MG63 (cell line): ENCODE measurements around the gene ERICH6B. TPM values are rescaled to one million over a fixed set of nuclear protein-coding genes. Genes with fewer than 3 reads are reported as not detected.

Source experiments
- DNase-seq: peaks from one replicate; pipeline ENCODE4 v3.0.0-alpha.2; 2020
- H3K27me3 ChIP-seq: fragments of 250-450 bp; sonication (Bioruptor Pico); 2 replicates; pipeline ENCODE4 v1.5.1; 2020; ENCODE audit warnings: mild to moderate bottlenecking, moderate library complexity
- H3K36me3 ChIP-seq: fragments of 250-450 bp; sonication (Bioruptor Pico); 2 replicates; pipeline ENCODE4 v1.5.1; 2020; ENCODE audit warnings: mild to moderate bottlenecking, moderate library complexity
- H3K4me3 ChIP-seq: fragments of 250-450 bp; sonication (Bioruptor Pico); 2 replicates; pipeline ENCODE4 v1.5.1; 2020; ENCODE audit warnings: mild to moderate bottlenecking, moderate library complexity
- H3K9me3 ChIP-seq: fragments of 250-450 bp; sonication (Bioruptor Pico); 2 replicates; pipeline ENCODE4 v1.5.1; 2020; ENCODE audit warnings: mild to moderate bottlenecking, moderate library complexity
- total RNA-seq: library from RNA; depleted of rRNA; stranded (reverse); fragments of >200 nt; shearing (Covaris generic); gene quantifications from 2 replicates; pipeline ENCODE4 v1.2.3, GENCODE V29; 2014; ENCODE audit warnings: low replicate concordance

ERICH6B gene
- total RNA-seq, 1 experiment from 2014 or later: not detected

DNA sequence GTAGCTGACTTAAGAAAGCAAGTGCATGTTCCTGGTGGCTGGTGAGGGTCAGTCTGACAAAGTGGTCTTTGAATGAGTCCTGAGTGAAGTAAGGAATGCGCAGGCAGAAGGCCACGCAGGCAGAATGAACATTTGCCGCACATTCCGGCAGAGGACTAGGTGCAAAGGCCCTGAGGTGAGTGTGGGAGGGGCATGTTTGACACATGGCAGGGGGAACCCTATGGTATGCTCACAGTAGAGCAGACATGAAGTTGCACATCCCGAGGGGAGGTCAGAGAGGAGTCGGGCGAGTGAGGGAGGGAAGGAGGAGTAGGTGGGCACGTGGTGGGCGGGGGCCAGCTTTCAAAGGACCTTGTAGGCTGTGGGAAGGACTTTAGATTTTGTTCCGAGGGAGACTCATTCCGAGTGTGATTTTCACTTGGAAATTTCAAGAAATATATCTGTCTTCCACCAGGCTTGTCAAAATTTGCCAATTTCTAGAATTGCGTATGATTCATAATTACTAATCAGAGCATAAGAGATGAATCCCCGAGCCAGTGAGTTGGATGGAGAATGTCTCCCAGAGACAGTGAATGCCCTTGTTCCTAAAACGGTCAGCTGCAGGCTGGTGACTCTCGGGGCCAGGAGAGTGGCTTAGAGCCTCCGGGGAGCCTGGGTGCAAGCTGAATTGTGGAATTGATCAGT lies 40.3 kb downstream of the ERICH6B start:
- no peak overlapping the region for H3K4me3 ChIP-seq
- DNase-seq: peak; percentile 12
- H3K36me3 ChIP-seq: no peaks in the 10 kb centered on the region
- H3K9me3 ChIP-seq: no peaks in the 10 kb centered on the region
- peaks cover 5% of the 10 kb centered on the region; the same call in 1 of the 2 replicates for H3K27me3 ChIP-seq

GRCh38 chr13:45565331-45565730 lies 50.2 kb downstream of the ERICH6B start:
- no peak overlapping the region for H3K4me3 ChIP-seq
- H3K36me3 ChIP-seq: no peaks in the 10 kb centered on the region
- no peak for DNase-seq
- no peaks in the 10 kb centered on the region; the same call in 1 of the 2 replicates for H3K27me3 ChIP-seq
- no peaks in the 10 kb centered on the region for H3K9me3 ChIP-seq

GRCh38 chr13:45564133-45564776 lies 51.3 kb downstream of the ERICH6B start:
- Histone ChIP-seq H3K27me3 (peaks cover 6% of the 10 kb centered on the region), H3K9me3 (no peaks in the 10 kb centered on the region), H3K4me3 (no peak overlapping the region), H3K36me3 (no peaks in the 10 kb centered on the region)
- DNase-seq: peak; percentile 46

- Histone ChIP-seq H3K9me3 (no peaks in the 10 kb centered on the region), H3K36me3 (no peaks in the 10 kb centered on the region), H3K27me3 (peaks cover 4% of the 10 kb centered on the region), H3K4me3 (no peak overlapping the region)
- no peak for DNase-seq
Measured at GRCh38 chr13:45554604-45555109, 60.9 kb downstream of the ERICH6B start.

GRCh38 chr13:45548281-45548680 lies 67.3 kb downstream of the ERICH6B start:
- Histone ChIP-seq H3K9me3 (no peaks in the 10 kb centered on the region), H3K27me3 (no peaks in the 10 kb centered on the region; the same call in 1 of the 2 replicates)

GRCh38 chr13:45546410-45546765 lies 69.2 kb downstream of the ERICH6B start:
- no peak for DNase-seq
- H3K27me3 ChIP-seq: no peaks in the 10 kb centered on the region; the same call in 1 of the 2 replicates
- no peaks in the 10 kb centered on the region for H3K9me3 ChIP-seq
- no peak overlapping the region for H3K4me3 ChIP-seq
- no peaks in the 10 kb centered on the region for H3K36me3 ChIP-seq

More at GRCh38 chr13:45548281-45548680, 67.3 kb downstream of the ERICH6B start:
- DNase-seq: no peak
- Histone ChIP-seq H3K4me3 (no peak overlapping the region), H3K36me3 (no peaks in the 10 kb centered on the region)

DNA sequence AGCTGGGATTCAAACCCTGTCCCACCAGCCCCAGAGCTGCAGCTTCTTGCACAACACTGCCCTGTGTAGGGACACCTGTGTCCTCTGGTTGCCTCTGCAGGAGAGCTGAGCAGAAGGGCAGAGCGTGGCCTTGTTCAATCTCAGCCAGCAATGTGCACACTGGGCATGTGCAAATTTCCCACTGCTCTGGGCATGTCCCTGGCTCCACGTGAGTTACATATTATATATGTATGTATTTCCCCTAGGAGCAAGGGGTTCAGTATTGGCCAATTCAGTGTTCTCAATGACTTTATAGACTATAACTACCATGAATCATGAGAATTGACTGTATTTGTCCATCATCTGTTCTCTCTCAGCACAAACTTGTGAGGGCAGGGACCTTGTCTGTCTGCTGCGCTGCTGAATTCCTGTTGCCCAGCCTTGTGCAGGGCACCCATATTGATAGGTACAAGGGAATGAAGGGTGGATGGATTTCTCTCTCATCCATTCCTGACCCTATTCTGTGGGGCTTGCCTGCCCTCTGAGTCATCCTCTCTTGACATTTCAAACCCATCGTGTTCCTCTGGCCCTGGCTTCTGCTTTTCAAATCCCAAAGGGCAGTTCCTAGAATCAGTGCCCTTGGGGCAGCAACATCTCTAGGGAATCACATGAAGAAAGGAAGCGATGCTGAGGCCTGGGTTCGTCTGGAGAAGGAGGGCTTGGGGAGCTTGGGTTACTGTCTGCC lies 69.7 kb downstream of the ERICH6B start:
- Histone ChIP-seq H3K9me3 (no peaks in the 10 kb centered on the region), H3K4me3 (no peak overlapping the region), H3K27me3 (no peaks in the 10 kb centered on the region), H3K36me3 (no peaks in the 10 kb centered on the region)
- no peak for DNase-seq

DNA sequence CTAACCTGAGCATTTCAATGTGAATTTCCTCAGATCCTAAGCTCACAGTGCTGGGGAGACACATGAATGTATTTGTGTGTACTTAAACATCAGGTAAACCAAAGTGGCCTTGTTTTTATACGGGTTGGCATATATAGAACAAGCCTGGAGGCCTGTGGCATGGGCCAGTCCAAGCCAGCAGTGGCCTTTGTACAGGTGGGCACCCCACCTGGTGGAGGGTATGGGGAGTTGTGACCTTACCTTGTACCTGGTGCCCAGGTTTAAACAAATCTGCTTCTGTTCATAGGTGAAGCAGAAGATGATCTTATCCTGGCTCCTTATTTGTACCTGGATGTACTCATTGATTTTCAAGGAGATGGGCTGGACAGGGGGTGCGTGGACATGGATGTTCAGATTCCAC lies 71.0 kb downstream of the ERICH6B start:
- no peak for DNase-seq
- H3K4me3 ChIP-seq: no peak overlapping the region
- no peaks in the 10 kb centered on the region for H3K36me3 ChIP-seq
- no peaks in the 10 kb centered on the region for H3K9me3 ChIP-seq
- no peaks in the 10 kb centered on the region for H3K27me3 ChIP-seq

GRCh38 chr13:45542878-45543277 lies 72.7 kb downstream of the ERICH6B start:
- no peaks in the 10 kb centered on the region for H3K9me3 ChIP-seq
- no peaks in the 10 kb centered on the region for H3K36me3 ChIP-seq
- H3K27me3 ChIP-seq: no peaks in the 10 kb centered on the region
- no peak for DNase-seq
- H3K4me3 ChIP-seq: no peak overlapping the region

- Histone ChIP-seq H3K27me3 (no peaks in the 10 kb centered on the region), H3K9me3 (no peaks in the 10 kb centered on the region), H3K4me3 (no peak overlapping the region), H3K36me3 (no peaks in the 10 kb centered on the region)
- DNase-seq: peak; percentile 50
Measured at GRCh38 chr13:45542391-45542790, 73.1 kb downstream of the ERICH6B start.

DNA sequence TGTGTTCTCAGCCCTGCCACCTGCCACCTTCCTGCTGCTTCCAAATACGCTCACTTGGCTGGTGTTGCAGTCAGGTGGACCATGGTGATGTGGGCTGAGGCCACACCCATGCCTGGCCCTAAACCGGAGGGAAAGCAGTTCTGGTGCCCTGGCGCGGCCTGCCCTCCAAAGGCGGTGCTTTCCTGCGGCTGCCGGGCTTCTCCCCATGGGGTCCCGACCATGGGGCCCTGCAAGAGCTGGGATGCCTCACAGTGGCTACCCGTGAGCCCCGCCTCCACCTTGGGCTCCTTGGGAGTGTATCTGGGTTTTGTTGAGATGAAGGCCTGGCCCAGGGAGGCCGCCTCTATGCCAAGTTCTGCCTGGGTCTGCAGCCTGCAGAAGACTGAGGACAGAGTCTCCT lies 73.7 kb downstream of the ERICH6B start:
- no peak overlapping the region for H3K4me3 ChIP-seq
- no peaks in the 10 kb centered on the region; the same call in 1 of the 2 replicates for H3K36me3 ChIP-seq
- no peaks in the 10 kb centered on the region for H3K9me3 ChIP-seq
- no peaks in the 10 kb centered on the region for H3K27me3 ChIP-seq
- DNase-seq: no peak

DNA sequence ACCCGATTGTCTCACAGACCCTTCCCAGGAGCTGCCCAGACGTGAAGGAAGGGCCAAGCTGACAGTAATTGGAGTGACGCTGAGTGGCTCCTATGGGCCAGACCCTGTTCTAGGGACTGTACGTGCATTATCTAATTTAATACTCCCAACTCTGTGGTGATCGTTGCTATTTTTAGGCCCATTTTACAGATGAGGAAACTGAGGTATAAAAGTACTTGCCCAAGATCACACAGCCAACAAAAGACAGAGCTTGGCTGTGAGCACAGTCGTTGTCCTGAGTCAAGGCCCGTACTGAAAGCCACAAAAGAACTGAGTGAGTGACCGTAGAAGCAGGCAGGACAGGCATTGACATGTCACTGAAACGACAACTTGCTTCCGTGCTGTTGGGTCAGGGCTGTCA lies 74.7 kb downstream of the ERICH6B start:
- DNase-seq: no peak
- H3K27me3 ChIP-seq: no peaks in the 10 kb centered on the region
- H3K9me3 ChIP-seq: no peaks in the 10 kb centered on the region
- no peak overlapping the region for H3K4me3 ChIP-seq
- peaks cover 4% of the 10 kb centered on the region for H3K36me3 ChIP-seq

GRCh38 chr13:45540195-45540594 lies 75.3 kb downstream of the ERICH6B start:
- DNase-seq: no peak

GRCh38 chr13:45538382-45538781 lies 77.2 kb downstream of the ERICH6B start:
- H3K27me3 ChIP-seq: no peaks in the 10 kb centered on the region
- no peak for DNase-seq
- no peaks in the 10 kb centered on the region for H3K9me3 ChIP-seq
- peaks cover 22% of the 10 kb centered on the region for H3K36me3 ChIP-seq
- no peak overlapping the region for H3K4me3 ChIP-seq

More at GRCh38 chr13:45540195-45540594, 75.3 kb downstream of the ERICH6B start:
- Histone ChIP-seq H3K9me3 (no peaks in the 10 kb centered on the region), H3K36me3 (peaks cover 11% of the 10 kb centered on the region), H3K4me3 (no peak overlapping the region), H3K27me3 (no peaks in the 10 kb centered on the region)

DNA sequence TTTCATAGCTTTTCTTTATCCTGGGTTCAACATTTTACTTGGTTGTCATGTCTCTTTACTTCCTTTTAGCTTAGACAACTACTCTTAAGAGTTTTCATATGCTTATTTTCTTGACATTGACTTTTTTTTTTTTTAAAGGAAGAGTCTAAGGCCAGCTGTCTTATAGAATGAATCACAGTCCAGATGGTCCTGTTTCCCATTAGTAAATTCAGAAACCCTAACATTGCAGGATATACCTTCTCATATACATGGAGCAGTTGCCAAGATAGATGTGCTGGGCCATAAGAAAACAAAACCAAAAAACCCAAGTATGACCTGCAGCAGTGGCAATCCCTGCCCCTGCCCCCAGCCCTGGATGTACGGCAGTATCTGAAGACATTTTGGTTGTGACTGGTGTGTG lies 78.0 kb downstream of the ERICH6B start:
- peaks cover 24% of the 10 kb centered on the region for H3K36me3 ChIP-seq
- no peak overlapping the region for H3K4me3 ChIP-seq
- no peak for DNase-seq
- H3K27me3 ChIP-seq: no peaks in the 10 kb centered on the region
- no peaks in the 10 kb centered on the region for H3K9me3 ChIP-seq

DNA sequence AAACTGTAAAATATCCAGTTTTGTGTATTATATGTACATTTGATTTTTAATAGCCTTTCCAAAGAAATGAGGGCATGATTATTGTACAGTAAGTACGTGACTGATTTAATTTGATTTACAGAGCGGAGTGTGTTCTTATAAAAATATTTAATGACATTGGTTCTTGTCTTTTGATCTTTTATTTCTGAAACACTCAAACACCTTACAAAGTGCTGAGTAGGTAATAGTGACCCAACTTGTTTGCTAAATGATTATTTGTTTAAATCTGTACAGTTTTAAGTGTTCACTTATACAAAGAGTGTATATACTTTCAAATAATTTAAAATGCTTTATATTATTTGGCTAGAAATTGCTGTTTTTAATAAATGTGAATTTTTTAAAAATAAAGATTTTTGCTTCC lies 79.3 kb downstream of the ERICH6B start:
- Histone ChIP-seq H3K4me3 (no peak overlapping the region), H3K27me3 (no peaks in the 10 kb centered on the region), H3K36me3 (peaks cover 29% of the 10 kb centered on the region), H3K9me3 (no peaks in the 10 kb centered on the region)
- DNase-seq: no peak

- H3K4me3 ChIP-seq: no peak overlapping the region
- no peaks in the 10 kb centered on the region for H3K27me3 ChIP-seq
- no peaks in the 10 kb centered on the region for H3K9me3 ChIP-seq
- DNase-seq: no peak
- peaks cover 44% of the 10 kb centered on the region for H3K36me3 ChIP-seq
Measured at GRCh38 chr13:45534604-45535003, 80.9 kb downstream of the ERICH6B start.
